ENCODE measurements around the gene PRPS2.

The PRPS2 gene

GRCh38 chrX:12819222-12819621 lies 28.0 kb downstream of the PRPS2 start:
- no peak for DNase-seq

- no peak for DNase-seq
These were observed 29.5 kb downstream of the PRPS2 start for GRCh38 chrX:12820737-12821136.

GRCh38 chrX:12824944-12825343 lies 33.7 kb downstream of the PRPS2 start:
- no peak for DNase-seq

GRCh38 chrX:12825801-12826200 lies 34.6 kb downstream of the PRPS2 start:
- DNase-seq = no peak

GRCh38 chrX:12843061-12843667 lies 52.0 kb downstream of the PRPS2 start:
- DNase-seq = no peak

GRCh38 chrX:12843668-12844279 lies 52.6 kb downstream of the PRPS2 start:
- no peak for DNase-seq

GRCh38 chrX:12844319-12844718 lies 53.1 kb downstream of the PRPS2 start:
- no peak for DNase-seq

- DNase-seq = no peak
These were observed 74.1 kb downstream of the PRPS2 start for GRCh38 chrX:12865359-12865758.

GRCh38 chrX:12866451-12867377 lies 75.5 kb downstream of the PRPS2 start, which contains the start of gene TLR7:
Gene TLR7 (plus strand): TSS chrX:12867072. CDS start chrX:12867579, 507 bp downstream.
- DNase-seq = no peak

GRCh38 chrX:12867685-12868084 lies 76.5 kb downstream of the PRPS2 start:
- no peak for DNase-seq

GRCh38 chrX:12868747-12869146 lies 77.5 kb downstream of the PRPS2 start:
- no peak for DNase-seq

- DNase-seq = no peak
These were observed 80.0 kb downstream of the PRPS2 start for GRCh38 chrX:12871257-12871656.

GRCh38 chrX:12872741-12873140 lies 81.5 kb downstream of the PRPS2 start:
- DNase-seq = no peak
